ENCODE measurements around the gene CNKSR2. TPM values are rescaled to one million over a fixed set of nuclear protein-coding genes. Genes with fewer than 3 reads are reported as not detected.
A peak's percentile ranks its signal among the peaks of the same experiment; 100 is the strongest.

The CNKSR2 gene
- total RNA-seq, 1 experiment from 2014 or later: 11.3 TPM

GRCh38 chrX:21374163-21374993 is at the start of gene CNKSR2 (continued):
- no peak for TF ChIP-seq ZNF121 (CRISPR knock-in tag; IDR thresholded peaks at IDR 0.05)
- TF ChIP-seq ELF4 (CRISPR knock-in tag; IDR thresholded peaks at IDR 0.05; ENCODE audit: low read depth): no peak
- TF ChIP-seq RORB (CRISPR knock-in tag; IDR thresholded peaks at IDR 0.05): no peak
- peak; percentile 97 for TF ChIP-seq TP53 (CRISPR knock-in tag; IDR thresholded peaks at IDR 0.05)
- peak; percentile 95 for TF ChIP-seq TEAD1 (CRISPR knock-in tag; IDR thresholded peaks at IDR 0.05)
- no peak for TF ChIP-seq PREB (CRISPR knock-in tag; IDR thresholded peaks at IDR 0.05; ENCODE audit: borderline replicate concordance)
- TF ChIP-seq FOXP1 (CRISPR knock-in tag; IDR thresholded peaks at IDR 0.05; ENCODE audit: borderline replicate concordance): peak; percentile 97
- no peak for TF ChIP-seq ZNF512 (CRISPR knock-in tag; IDR thresholded peaks at IDR 0.05; ENCODE audit: borderline replicate concordance)
- no peak for TF ChIP-seq MLX (CRISPR knock-in tag; IDR thresholded peaks at IDR 0.05)
- TF ChIP-seq E2F4 (CRISPR knock-in tag; IDR thresholded peaks at IDR 0.05; ENCODE audit: borderline replicate concordance, low read depth): peak; percentile 80; the same call in 1 of the 2 replicates
- TF ChIP-seq SMAD3 (CRISPR knock-in tag; IDR thresholded peaks at IDR 0.05; ENCODE audit: borderline replicate concordance): no peak
- no peak for TF ChIP-seq IRF2 (CRISPR knock-in tag; IDR thresholded peaks at IDR 0.05; ENCODE audit: borderline replicate concordance, low read depth)
- peak; percentile 91; the same call in 1 of the 2 replicates for TF ChIP-seq NFE2L1 (CRISPR knock-in tag; IDR thresholded peaks at IDR 0.05)
- TF ChIP-seq FOXK1 (CRISPR knock-in tag; IDR thresholded peaks at IDR 0.05): peak; percentile 87
- TF ChIP-seq ESRRA (CRISPR knock-in tag; IDR thresholded peaks at IDR 0.05; ENCODE audit: borderline replicate concordance): peak; percentile 89; the same call in 1 of the 2 replicates
- TF ChIP-seq ZNF138 (CRISPR knock-in tag; conservative IDR thresholded peaks at IDR 0.05): no peak
- 0 out of 2 replicates have a peak, but pooled peaks have one; percentile 53 for TF ChIP-seq E2F1 (CRISPR knock-in tag; IDR thresholded peaks at IDR 0.05)
- peak; percentile 49; the same call in 1 of the 2 replicates for TF ChIP-seq USF1 (CRISPR knock-in tag; IDR thresholded peaks at IDR 0.05)
- TF ChIP-seq CREM (CRISPR knock-in tag; IDR thresholded peaks at IDR 0.05): peak; percentile 64; the same call in 1 of the 2 replicates
- TF ChIP-seq ZNF396 (CRISPR knock-in tag; IDR thresholded peaks at IDR 0.05; ENCODE audit: borderline replicate concordance): no peak
- no peak for TF ChIP-seq OVOL2 (CRISPR knock-in tag; IDR thresholded peaks at IDR 0.05; ENCODE audit: borderline replicate concordance)
- no peak for TF ChIP-seq FOXJ3 (CRISPR knock-in tag; IDR thresholded peaks at IDR 0.05; ENCODE audit: borderline replicate concordance)
- TF ChIP-seq RELA (CRISPR knock-in tag; IDR thresholded peaks at IDR 0.05; ENCODE audit: borderline replicate concordance): 0 out of 2 replicates have a peak, but pooled peaks have one; percentile 66
- TF ChIP-seq KAT7 (CRISPR knock-in tag; IDR thresholded peaks at IDR 0.05; ENCODE audit: borderline replicate concordance): no peak
- TF ChIP-seq NR3C1 (CRISPR knock-in tag; conservative IDR thresholded peaks at IDR 0.05; ENCODE audit: low read depth): no peak
- TF ChIP-seq STAT6 (CRISPR knock-in tag; conservative IDR thresholded peaks at IDR 0.05; ENCODE audit: low read depth): no peak

Measured in WTC11 (cell line).